HFFc6 (cell line): ENCODE results near the gene ATP6V0C. TPM values are rescaled to one million over a fixed set of nuclear protein-coding genes. Genes with fewer than 3 reads are reported as not detected.
A peak's percentile ranks its signal among the peaks of the same experiment; 100 is the strongest.

ENCODE experiments used
- DNase-seq: peaks from one replicate; pipeline ENCODE4 v3.0.0-alpha.2; 2018
- H3K27ac Mint-ChIP-seq: 2 replicates; pipeline ENCODE4 v1.8.0; 2020; ENCODE audit warnings: mild to moderate bottlenecking, mixed read lengths
- H3K27me3 Mint-ChIP-seq: 2 replicates; pipeline ENCODE4 v1.8.0; 2021; ENCODE audit warnings: mild to moderate bottlenecking, moderate library complexity, mixed read lengths; ENCODE audit not compliant: insufficient read depth
- H3K36me3 Mint-ChIP-seq: 2 replicates; pipeline ENCODE4 v1.8.0; 2021; ENCODE audit warnings: low read depth, mixed read lengths
- H3K4me1 Mint-ChIP-seq: 2 replicates; pipeline ENCODE4 v1.8.0; 2020; ENCODE audit warnings: low read depth, mixed read lengths
- H3K4me3 Mint-ChIP-seq: 2 replicates; pipeline ENCODE4 v1.8.0; 2020; ENCODE audit warnings: mild to moderate bottlenecking, moderate library complexity, mixed read lengths
- H3K9me3 Mint-ChIP-seq: 2 replicates; pipeline ENCODE4 v1.8.0; 2020; ENCODE audit warnings: mild to moderate bottlenecking, mixed read lengths
- total RNA-seq, 6 experiments: library from RNA; stranded (reverse); fragmentation: NEBNext Ultra II Directional; extraction: Animal tissue kit (Norgen Biotek cat#: 25700); gene quantifications; 2 replicates in 1 of 6; 3 replicates in 5 of 6; pipeline ENCODE4 v1.2.3, GENCODE V29; 2021
- TF ChIP-seq, protein P1 (sequence below): fragments of 200-600 bp; sonication (generic); IDR thresholded peaks from 2 replicates; pipeline ENCODE4 v1.5.0; 2021; ENCODE audit warnings: antibody characterized with exemption, mild to moderate bottlenecking

ATP6V0C gene
- total RNA-seq, 6 experiments from 2014 or later = 303 to 341 (median 309) TPM

- DNase-seq = no peak
- H3K27ac Mint-ChIP-seq = peak overlapping the region; percentile 93
- H3K4me3 Mint-ChIP-seq = peak overlapping the region; percentile 93
- H3K4me1 Mint-ChIP-seq = peaks cover 62% of the 10 kb centered on the region
- peaks cover 10% of the 10 kb centered on the region for H3K27me3 Mint-ChIP-seq
- H3K9me3 Mint-ChIP-seq = no peaks in the 10 kb centered on the region
- TF ChIP-seq, protein P1, sequence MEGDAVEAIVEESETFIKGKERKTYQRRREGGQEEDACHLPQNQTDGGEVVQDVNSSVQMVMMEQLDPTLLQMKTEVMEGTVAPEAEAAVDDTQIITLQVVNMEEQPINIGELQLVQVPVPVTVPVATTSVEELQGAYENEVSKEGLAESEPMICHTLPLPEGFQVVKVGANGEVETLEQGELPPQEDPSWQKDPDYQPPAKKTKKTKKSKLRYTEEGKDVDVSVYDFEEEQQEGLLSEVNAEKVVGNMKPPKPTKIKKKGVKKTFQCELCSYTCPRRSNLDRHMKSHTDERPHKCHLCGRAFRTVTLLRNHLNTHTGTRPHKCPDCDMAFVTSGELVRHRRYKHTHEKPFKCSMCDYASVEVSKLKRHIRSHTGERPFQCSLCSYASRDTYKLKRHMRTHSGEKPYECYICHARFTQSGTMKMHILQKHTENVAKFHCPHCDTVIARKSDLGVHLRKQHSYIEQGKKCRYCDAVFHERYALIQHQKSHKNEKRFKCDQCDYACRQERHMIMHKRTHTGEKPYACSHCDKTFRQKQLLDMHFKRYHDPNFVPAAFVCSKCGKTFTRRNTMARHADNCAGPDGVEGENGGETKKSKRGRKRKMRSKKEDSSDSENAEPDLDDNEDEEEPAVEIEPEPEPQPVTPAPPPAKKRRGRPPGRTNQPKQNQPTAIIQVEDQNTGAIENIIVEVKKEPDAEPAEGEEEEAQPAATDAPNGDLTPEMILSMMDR = no peak
- peaks cover 23% of the 10 kb centered on the region for H3K36me3 Mint-ChIP-seq
Measured at GRCh38 chr16:2514333-2515179, 804 bp downstream of the ATP6V0C start.

GRCh38 chr16:2515180-2515851, 1.6 kb downstream of the ATP6V0C start:
- H3K27ac Mint-ChIP-seq = peak overlapping the region; percentile 93
- peaks cover 14% of the 10 kb centered on the region for H3K27me3 Mint-ChIP-seq
- peaks cover 29% of the 10 kb centered on the region for H3K36me3 Mint-ChIP-seq
- H3K4me3 Mint-ChIP-seq = peak overlapping the region; percentile 93
- no peaks in the 10 kb centered on the region for H3K9me3 Mint-ChIP-seq
- DNase-seq = no peak
- TF ChIP-seq, protein P1 = no peak
- peaks cover 68% of the 10 kb centered on the region for H3K4me1 Mint-ChIP-seq

- Mint-ChIP-seq H3K4me1 (peaks cover 66% of the 10 kb centered on the region), H3K27ac (peak overlapping the region; percentile 78), H3K27me3 (peaks cover 22% of the 10 kb centered on the region), H3K36me3 (peaks cover 34% of the 10 kb centered on the region), H3K9me3 (no peaks in the 10 kb centered on the region), H3K4me3 (peak overlapping the region; percentile 93)
- DNase-seq = no peak
- TF ChIP-seq, protein P1 = no peak
Measured at GRCh38 chr16:2516391-2517240, 2.9 kb downstream of the ATP6V0C start.

- peaks cover 26% of the 10 kb centered on the region for H3K27me3 Mint-ChIP-seq
Measured at GRCh38 chr16:2517954-2518605, 4.3 kb downstream of the ATP6V0C start.

More at GRCh38 chr16:2517954-2518605, 4.3 kb downstream of the ATP6V0C start:
- DNase-seq = no peak
- Mint-ChIP-seq H3K36me3 (peaks cover 34% of the 10 kb centered on the region), H3K4me1 (peaks cover 53% of the 10 kb centered on the region), H3K9me3 (no peaks in the 10 kb centered on the region), H3K4me3 (peak overlapping the region; percentile 17; the same call in 1 of the 2 replicates), H3K27ac (peak overlapping the region; percentile 18)
- TF ChIP-seq, protein P1 = no peak
